ENCODE results near the gene BICD1.
"Not testable (repeated sequence)": the region's sequence is repeated elsewhere in the genome, so short reads cannot be mapped to it uniquely, and the experiment has no call there.

Gene BICD1

DNA sequence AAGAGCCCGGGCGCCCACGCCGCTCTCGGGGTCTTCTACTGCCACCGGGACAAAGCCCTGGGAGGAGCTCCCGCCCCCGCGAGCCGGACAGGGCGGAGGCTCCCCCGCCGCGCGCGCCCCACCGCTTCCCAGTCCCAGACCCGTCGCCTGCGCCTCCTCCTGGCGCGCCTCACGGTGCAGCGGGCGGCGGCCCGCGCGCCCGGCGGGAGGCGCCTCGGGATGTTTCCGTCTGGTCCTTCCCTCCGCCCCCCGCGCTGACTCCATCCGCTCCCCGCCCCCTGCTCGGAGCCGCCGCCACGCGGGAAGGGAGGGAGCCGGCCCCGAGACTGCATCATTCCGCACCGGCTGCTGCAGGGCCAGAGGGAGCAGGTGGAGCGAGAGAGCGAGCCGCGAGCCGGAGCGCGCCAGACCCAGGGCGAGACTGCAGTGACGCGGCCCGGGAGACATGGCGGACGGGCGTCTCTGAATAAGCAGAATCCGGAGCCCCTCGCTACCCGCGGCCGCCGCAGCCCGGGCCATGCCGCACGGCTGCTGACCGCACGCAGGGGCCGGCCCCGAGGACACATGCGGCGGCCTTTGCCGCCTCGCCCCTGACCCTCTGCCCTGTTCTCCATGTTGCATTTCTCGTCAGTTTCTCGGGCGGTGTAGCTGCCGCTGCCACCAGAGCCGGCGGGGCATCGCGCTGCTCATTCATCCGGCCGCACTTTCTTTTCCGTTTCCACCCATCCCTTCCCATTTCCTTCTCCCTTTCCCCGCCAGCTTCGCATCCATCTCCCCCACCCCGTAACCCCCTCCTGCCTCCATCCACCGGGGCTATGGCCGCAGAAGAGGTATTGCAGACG lies at the start of gene BICD1:
BICD1 (plus strand) TSS at position 331 of the 842 bp plus-strand sequence; CDS start at position 816, 485 bp downstream.
- peak; percentile 93 for DNase-seq

DNA sequence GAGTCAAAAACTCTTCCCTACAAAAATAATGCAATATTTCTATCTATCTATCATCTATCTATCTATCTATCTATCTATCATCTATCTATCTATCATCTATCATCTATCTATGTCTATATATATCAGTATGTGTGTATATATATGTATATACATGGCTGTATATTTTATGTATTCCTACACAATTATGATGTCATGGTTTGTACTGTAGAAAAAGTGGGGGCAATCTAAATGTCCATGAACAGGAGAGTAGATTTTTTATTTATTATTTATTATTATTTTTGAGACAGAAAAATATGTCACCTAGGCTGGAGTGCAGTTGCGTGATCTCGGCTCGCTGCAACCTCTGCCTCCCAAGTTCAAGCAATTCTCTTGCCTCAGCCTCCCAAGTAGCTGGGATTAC lies 45.6 kb upstream of the BICD1 start:
- DNase-seq: no peak

DNA sequence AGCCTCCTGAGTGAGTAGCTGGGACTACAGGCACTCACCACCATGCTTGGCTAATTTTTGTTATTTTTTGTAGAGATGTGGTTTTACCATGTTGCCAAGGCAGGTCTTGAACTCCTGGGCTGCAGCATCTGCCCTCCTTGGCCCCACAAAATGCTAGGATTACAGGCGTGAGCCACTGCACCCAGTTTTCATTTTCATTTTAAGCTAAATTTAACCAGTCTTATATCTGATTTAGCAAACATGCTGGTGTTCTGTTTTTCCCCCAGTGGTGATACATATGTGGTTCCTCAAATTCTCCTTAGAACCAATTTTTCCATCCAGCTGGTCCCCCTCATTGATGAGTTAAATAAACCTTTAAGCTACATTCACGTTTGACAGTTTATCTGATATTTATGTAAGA lies 43.8 kb upstream of the BICD1 start:
- DNase-seq: no peak

DNA sequence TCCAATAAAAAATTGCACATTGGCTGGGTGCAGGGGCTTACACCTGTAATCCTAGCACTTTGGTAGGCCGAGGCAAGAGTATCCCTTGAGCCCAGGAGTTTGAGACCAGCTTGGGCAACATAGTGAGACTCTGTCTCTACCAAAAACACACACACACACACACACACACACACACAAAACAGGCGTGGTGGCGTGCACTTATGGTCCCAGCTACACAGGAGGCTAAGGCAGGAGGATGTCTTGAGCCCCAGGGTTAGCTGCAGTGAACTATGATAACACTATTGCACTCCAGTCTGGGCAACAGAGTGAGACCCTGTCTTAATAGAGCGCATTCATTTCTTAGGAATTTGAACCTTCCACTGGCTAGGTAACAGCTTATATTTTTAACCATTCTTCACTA lies 42.9 kb upstream of the BICD1 start:
- no peak for DNase-seq

DNA sequence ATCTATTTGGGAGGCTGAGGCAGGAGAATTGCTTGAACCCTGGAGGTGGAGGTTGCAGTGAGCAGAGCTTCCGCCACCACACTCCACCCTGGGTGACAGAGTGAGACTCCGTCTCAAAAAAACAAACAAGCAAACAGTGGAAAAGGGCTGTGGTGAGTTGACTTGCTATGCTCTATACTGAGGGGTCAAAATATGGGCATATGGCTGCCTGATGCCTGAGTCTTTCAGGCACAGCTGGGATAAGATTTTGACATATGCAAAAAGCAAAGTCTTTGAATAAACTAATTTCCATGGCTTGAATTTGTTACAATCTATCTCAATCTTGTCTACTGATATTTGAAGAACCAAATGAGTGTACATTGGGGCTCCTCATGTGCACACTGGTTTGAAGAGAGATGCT lies 40.4 kb upstream of the BICD1 start:
- DNase-seq: no peak

DNA sequence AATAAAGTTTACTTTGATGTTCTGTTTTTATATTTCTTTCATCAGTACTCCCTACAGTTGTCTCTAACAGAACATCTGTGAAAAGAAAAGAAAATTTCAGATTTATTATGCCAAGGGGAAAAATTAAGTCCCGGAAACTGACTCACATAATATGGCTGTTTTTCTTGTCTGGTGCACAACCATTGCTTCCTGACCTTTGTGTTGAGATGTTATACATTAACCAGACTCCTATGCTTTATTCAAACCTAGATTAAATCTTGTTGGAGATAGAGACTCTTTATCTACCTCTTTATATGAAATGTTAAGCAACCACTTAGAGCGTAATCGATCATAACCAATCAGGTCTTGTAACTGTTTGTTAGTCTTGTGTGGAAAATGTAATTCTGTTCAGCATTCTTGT lies 37.6 kb upstream of the BICD1 start:
- DNase-seq: no peak

DNA sequence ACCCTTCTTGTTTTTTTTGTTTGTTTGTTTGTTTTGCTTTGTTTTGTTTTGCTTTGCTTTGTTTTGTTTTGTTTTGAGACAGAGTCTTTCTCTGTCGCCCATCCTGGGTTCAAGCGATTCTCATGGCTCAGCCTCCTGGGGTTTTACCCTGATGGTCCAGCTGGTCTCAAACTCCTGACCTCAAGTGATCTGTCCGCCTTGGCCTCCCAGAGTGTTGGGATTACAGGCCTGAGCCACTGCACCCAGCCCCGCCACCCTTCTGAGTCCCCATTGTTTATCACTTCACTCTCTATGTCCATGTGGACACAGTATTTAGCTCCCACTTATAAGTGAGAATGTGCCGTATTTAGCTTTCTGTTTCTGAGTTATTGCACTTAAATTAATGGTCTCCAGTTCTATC lies 36.9 kb upstream of the BICD1 start:
- no peak for DNase-seq

DNA sequence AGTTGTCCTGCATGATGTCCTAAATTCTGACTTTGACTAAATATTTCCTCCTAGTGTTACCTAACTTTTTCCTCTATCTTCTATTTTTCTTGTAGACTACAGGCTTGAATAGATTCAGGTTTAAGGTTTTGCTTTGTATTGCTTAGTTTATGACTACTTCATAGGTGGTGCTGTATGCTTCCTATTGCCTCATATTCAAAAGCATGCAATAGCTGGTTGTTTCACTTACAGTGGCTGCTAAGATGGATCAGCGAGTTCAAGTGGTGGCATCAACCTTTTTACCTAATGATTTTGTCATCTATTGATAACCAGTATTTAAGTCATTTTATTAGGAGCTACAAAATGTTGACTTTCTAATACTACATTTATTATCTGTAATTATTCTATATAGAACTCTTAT lies 36.3 kb upstream of the BICD1 start:
- DNase-seq: no peak

DNA sequence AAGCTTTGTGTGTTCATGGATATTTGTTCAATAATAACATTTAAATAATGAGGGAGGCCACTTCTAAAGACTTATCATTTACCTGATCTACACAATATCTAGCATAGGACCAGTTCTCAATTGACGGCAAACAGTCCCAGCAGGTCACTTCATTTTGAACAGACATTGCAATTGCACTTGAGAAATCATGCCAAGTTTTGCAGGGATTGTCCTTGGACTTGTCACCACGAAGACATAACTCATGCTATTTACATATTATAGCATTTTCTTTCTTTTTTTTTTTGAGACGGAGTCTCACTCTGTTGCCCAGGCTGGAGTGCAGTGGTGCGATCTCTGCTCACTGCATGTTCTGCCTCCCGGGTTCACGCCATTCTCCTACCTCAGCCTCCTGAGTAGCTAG lies 34.5 kb upstream of the BICD1 start:
- DNase-seq: no peak

DNA sequence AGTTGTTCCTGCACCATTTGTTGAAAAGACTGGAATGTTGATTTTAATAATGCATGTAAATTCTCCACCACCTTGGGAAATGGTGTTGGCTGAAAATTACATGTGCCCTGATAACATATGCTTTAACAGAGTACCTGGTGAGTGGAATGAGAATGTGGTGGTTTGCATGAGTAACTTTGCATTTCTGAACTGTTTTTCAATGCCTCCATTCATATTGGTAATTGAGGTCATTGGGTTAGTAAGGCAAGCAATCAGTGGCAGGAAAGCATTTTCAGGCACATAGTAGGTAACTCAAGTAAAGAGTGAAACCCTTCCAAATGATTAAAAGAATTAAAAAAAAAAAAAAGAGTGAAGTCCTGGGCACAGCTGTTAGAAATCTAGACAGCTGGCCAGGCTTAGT lies 32.2 kb upstream of the BICD1 start:
- no peak for DNase-seq

DNA sequence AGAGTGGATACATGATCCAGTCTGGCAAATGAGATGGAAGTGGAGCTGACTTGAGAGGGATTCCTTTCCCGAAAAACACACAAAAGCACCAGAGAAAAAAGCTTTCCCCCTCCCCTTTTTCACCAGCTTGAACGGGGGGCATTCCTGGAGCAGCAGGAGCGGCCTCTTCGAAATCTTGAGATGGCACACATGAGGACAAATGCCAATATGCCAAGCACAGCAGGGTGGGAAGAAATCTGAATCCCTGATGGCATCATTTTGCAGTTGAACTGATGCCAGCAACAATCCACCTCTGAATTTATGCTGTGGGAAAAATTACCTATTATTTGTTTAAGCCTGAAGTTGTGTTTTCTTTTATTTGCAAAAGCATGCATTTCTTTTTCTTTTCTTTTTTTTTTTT lies 29.7 kb upstream of the BICD1 start:
- peak; percentile 86 for DNase-seq

DNA sequence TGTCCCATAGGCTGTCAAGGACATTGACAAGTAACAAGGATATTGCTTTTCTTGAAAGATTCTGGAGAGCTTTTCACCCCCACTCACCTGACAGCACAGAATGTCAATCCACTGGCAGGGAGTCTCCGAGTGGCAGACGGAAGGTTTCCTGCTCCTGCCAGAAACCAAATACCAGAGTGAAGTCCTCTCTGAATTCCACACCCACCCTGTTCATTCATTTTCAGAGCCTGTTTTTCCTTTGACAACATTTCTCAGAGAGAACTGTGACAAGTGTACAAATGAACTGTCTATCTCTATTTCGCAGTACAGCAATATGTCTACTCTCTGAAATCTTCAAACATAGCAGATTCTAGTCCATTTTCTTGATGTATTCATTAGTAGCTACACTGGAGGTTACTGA lies 26.2 kb upstream of the BICD1 start:
- no peak for DNase-seq

DNA sequence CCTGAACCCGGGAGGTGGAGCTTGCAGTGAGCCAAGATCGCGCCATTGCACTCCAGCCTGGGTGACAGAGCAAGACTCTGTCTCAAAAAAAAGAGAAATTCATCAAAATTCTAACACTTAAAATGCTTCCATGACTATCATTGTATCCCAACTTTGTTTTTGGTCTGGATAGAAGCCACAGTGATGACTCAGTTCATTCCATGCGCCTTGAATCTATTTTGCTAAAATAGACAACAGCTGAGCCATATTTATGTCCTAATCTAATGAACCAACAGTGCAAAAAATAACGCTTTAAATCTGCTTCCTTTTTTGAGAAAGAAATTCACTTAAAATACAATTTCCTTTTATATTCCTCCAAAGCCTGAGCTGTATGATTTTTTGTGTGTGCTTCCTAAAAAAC lies 23.2 kb upstream of the BICD1 start:
- no peak for DNase-seq

DNA sequence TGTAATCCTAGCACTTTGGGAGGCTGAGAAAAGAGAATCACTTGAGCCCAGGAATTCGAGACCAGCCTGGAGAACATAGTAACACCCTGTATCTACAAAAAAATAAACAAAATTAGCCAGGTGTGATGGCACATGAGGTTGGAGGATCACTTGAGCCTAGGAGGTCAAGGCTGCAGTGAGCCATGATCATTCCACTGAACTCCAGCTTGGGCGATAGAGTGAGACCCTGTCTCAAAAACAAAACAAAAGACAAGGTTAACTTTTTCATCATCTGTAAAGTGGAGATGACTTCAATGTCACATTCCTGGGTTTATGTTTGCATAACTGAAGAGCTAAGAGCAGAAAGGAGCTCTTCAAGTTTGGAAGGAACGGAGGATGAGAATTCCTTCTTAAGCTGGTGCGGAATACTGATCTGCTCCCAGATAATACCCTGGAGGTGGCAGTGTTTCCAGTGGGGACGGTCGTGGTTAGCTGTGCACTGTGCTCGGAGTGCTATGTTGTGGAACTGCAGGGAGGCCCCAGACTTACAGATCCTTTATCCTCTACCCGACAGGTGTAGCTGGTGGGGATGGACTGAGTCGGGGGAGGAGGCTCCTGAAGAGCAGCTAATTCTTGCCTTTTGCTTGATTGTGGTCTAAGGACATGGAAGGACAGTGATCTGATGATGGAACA lies 22.5 kb upstream of the BICD1 start:
- DNase-seq: no peak

DNA sequence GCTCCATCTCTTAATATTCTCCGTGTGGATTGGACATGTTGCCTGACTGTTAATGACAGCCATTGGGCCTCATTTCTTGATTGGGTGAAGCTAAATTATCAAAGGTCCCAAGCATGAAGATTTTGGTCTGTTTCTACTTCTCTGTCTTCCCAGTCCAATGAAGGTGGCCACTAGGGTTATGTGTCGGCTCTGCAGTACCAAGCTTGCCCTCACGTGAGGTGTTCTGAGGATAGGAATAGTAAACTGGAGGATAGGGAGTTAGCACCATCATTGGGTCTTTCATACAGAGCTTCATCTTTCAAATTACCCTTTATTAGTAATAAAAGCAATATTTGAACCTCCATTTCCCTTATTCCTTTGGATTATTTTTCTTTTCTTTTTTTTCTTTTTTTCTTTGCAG lies 21.9 kb upstream of the BICD1 start:
- no peak for DNase-seq

DNA sequence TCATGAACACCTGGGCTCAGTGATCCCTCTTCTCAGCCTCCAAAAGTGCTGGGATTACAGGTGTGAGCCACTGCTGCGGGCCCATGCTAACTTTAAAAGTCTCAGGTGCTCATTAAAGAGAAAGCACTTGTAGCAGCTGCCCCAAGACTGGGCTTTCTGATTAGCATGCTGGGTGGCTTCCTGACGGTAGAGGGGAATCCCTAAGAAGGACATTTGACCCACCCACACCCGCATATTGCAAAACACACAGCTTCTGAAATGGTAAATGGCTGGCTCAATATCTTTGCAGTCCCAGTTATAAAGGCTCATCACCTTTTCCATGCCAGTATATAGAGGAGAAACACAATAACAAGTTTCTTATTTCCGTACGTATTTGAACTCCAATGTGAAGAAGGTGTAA lies 19.3 kb upstream of the BICD1 start:
- DNase-seq: no peak

DNA sequence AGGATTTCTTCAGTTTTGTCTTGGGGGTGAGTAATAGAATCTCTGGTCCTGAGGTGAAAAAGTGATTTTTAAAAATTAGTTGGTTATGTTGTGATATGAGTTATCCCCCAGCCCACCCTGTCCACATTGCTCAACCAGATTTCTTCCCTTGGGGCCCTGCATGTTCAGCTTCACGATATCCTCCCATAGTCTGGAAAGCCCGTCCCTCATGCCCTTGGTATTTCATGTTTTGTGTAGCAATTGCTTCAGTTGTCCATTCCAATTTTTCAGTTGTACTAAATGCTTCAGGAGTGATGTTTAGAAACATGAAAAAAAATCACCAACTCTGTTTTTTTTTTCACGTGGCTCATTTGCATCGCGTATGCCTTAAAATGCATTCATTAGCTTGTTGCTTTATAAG lies 17.5 kb upstream of the BICD1 start:
- DNase-seq: no peak

DNA sequence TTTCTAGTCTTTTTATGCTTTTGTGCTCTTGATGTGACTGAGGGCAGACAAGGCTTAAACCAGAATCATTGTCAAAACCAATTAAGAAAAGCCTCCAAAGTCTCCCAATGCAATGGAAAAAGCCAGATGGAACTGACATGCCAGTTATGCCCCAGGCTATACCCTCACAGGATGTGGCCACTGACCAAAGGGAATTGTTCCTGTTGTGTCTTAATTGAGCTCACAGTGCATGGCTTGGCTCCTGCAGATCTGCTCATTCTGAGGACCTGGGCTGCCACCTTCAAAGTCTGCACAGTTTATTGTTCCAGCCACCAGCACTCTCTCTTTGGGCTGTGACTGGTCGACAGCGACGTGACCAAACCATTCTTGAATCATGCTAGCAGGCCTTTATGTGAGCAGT lies 17.1 kb upstream of the BICD1 start:
- no peak for DNase-seq

DNA sequence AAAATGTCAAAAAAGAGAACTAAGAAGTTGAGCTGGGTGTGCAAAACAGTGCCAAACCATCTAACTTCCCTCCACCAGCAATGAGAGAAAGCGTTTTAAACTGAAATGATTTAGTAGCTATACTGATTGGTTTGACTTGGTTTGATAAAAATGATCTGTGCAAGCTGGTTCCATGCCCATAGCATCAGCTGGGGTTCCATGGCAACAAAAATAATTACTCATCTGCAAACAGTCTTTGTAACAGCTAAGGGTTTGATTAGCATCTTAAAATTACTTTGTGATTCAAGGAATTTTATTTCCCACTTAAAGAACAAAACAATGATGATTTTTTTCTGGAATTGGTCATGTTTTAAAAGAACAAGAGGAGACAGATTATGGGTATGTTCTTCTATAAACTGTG lies 15.0 kb upstream of the BICD1 start:
- no peak for DNase-seq

DNA sequence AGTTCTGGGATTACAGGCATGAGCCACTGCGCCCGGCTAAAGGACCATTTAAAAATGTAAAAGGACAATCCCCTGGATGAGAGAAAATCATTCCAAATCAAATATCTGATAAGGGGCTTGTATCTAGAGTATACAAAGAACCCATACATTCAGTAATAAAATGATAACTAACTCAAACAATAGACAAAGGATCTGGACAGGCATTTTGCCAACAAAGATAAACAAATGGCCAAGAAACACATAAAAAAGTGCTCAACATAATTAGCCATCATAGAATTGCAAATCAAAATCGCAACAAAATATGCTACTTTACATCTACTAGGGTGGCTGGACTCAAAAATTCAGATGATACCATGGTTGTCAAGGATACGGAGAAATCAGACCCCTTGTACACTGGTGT lies 8.5 kb upstream of the BICD1 start:
- no peak for DNase-seq

DNA sequence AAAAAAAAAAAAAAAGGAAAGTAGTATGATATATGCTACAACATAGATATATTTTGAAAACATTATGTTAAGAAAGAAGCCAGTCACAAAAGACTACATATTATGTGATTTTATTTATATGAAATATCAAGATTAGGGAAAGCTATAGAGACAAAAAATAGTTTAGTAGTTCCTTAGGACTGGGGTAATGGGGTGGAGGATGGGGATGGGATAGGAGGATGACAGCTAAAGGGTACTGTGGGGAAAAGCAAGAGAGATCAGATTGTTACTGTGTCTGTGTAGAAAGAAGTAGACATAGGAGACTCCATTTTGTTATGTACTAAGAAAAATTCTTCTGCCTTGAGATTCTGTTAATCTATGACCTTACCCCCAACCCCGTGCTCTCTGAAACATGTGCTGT lies 7.4 kb upstream of the BICD1 start:
- DNase-seq: not testable (repeated sequence)

DNA sequence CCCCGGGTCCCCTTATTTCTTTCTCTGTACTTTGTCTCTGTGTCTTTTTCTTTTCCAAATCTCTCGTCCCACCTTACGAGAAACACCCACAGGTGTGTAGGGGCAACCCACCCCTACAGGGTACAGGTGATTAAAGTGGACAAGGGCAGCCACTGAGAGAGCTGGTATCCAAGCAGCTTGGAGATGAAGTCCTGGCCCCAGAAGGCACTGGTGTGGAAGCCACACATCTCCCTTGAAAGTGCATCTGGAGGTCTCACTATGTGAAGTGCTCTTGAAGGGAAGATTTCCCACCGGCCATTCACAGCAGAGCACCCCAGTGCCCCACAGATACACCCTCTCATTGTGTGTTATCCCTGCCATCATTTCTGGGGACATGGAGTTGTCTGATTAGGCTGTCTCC lies 6.3 kb upstream of the BICD1 start:
- DNase-seq: no peak

DNA sequence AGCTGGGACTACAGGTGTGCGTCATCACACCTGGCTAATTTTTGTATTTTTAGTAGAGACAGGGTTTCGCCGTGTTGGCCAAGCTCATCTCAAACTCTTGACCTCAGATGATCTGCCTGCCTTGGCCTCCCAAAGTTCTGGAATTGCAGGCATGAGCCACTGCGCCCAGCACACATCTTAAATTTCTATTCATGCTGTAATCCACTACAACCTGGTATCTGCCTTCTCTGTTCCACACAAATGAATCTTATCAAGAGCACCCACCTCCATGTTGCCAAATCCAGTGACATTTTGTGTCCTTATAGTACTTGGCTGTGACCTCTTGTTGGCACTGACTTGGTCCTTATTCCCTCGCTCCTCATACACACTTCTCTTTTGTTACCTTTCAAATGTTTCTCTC lies 5.8 kb upstream of the BICD1 start:
- DNase-seq: no peak

DNA sequence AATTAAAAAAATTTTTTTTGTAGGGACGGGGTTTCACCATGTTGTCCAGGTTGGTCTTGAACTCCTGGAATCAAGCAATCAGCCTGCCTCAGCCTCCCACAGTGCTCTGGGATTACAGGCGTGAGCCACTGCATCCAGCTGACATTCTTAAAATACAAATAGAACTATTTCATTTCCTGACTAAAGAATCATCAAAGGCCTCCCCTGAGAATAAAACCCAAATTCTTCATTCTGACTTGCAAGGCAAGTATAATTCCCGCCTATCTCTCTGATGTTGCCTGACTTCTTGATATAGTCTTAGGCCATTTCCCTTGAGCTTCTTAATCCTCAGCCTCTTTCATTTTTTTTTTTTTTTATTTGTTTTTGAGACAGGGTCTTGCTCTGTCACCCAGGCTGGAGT lies 4.4 kb upstream of the BICD1 start:
- no peak for DNase-seq
